HG03575 (cell line): ENCODE results near the gene CTNND2.

ENCODE experiments used
- ATAC-seq: cut with Tn5 transposase; IDR thresholded peaks from one replicate; pipeline ENCODE4 v1.9.1; 2021; ENCODE audit not compliant: unreplicated experiment, insufficient number of reproducible peaks, low FRiP score; ENCODE audit errors: extremely low read depth

Gene CTNND2

GRCh38 chr5:11563822-11564221 is 340.4 kb downstream of the CTNND2 start:
- ATAC-seq = no peak

DNA sequence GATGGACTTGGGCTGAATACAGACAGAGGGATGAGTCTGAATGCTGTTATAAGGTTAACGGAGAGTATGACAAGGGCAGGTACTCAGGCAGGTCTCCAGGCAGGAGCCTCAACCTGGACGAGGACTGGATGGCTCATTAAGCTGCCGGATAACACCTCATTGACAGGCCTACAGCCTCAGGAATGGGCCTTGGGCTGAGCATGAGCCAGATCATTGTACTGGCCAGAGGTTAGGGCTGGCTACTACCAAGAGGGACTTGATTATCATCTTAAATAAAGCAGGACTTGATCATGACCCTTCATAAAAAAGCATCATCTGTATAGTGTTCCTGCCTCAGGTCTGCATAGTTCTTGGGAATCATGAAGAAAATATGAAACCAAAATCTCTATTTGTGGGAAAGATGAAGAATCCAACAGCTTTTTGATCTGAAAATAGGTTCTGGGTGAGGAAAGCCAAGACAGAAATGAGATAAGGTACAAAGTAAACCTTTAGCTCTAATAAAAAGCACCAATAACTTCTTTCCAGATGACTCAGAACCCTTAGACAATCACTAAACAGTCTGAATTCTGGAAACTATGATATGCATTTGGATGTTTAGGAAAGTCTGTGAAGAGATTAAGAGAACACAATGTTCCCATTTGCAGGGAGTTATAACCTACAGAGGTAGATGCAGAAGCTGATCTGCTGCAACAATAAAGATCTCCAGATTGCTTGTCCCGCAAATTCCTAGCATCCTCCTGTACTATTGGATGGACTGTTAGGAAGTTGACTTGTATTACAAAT is 343.1 kb downstream of the CTNND2 start:
- ATAC-seq = no peak

DNA sequence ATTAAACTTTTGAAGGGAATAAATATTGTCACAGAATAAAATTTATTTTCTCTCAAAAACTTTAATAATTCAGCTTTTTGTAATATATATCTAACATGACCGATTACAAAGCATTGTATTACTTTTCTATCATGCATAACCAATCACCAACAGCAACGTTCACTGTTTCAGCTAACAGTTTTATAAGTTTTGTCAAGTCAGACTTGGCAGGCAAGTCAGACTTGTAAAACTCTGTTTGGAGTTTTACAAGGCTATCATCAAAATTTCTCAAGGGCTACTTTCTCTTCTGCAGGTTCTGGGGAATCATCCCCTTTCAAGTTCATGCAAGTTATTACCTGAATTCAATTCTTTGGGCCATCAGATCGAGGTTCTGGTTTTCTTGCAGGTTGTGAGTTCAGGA is 347.2 kb downstream of the CTNND2 start:
- ATAC-seq = no peak

- no peak for ATAC-seq
Observed at GRCh38 chr5:11555171-11555570, 349.1 kb downstream of the CTNND2 start.

GRCh38 chr5:11547730-11548129 is 356.5 kb downstream of the CTNND2 start:
- no peak for ATAC-seq

DNA sequence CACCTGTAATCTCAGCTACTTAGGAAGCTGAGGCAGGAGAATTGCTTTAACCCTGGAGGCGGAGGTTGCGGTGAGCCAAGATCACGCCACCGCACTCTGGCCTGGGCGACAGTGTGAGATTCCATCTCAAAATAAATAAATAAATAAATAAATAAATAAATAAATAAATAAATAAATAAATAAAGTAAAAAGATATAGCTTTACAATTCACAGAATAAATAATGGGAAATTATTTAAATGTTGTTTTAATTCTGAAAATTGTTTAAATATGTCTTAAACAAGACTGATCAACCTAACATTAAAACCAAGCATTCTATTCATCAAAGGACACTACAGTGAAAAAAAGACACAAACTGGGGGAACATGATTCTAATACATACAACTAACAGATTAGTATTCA is 357.1 kb downstream of the CTNND2 start:
- ATAC-seq = no peak

GRCh38 chr5:11540112-11540511 is 364.1 kb downstream of the CTNND2 start:
- no peak for ATAC-seq

- no peak for ATAC-seq
Observed at GRCh38 chr5:11531811-11532555, 372.3 kb downstream of the CTNND2 start.

GRCh38 chr5:11528720-11529119 is 375.5 kb downstream of the CTNND2 start:
- no peak for ATAC-seq

- ATAC-seq = no peak
Observed at GRCh38 chr5:11527652-11528349, 376.4 kb downstream of the CTNND2 start.

DNA sequence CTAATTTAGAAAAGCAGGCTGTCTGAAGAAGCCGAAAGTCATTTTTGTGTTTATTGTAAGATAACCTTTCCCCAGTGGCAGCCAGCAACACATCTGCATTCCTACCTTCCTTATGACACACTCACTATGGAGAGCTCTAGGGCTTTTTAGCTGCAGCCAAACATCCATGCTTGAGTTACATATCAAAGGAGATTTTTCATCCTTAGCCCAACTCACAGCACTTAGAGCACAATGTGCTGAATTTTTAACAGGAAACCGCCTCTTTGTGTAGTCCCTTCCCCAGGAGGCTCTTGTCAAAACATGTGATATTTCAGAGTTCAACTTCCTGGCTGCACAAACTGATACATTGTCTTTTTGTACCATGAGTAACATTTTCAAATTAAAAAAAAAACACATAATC is 379.2 kb downstream of the CTNND2 start:
- no peak for ATAC-seq

DNA sequence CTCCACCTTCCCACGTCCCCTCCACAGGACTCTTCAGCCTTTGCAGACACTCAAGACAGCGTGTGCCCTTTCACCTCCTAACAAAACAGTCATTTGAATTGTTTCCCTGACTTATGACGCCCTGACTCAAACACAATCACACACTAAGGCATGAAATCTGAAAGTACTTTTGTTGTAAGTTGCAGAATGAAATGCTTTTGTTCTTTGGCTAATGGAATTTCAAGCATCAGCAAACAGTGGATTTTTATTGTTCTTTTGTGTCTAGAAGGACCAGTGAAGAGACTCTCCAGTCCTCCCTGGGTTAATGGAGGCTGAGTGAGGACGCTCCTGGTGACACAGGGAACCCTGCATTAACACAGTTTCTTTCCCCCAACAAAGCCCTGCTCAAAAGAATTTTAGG is 380.1 kb downstream of the CTNND2 start:
- ATAC-seq = no peak

GRCh38 chr5:11522796-11523195 is 381.4 kb downstream of the CTNND2 start:
- no peak for ATAC-seq

- no peak for ATAC-seq
Observed at GRCh38 chr5:11520241-11520930, 383.9 kb downstream of the CTNND2 start.

DNA sequence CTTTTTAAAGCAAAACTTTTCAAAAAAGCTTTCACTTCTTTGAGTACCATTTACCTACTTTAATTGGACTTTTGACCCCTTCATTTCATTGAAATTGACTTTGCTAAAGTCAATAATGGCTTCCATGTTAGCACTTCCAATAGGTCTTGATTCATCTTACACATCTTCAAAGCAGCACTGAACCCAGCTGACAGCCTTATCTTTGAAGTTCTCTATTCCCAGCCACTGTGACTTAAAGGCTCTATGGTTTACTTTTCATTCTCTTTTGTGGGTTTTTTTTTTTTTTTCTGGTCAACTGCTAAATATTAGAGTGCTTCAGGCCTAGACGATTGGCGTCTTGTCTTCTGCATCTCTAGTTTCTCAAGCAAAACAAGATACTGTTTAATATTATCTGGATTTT is 385.0 kb downstream of the CTNND2 start:
- no peak for ATAC-seq

DNA sequence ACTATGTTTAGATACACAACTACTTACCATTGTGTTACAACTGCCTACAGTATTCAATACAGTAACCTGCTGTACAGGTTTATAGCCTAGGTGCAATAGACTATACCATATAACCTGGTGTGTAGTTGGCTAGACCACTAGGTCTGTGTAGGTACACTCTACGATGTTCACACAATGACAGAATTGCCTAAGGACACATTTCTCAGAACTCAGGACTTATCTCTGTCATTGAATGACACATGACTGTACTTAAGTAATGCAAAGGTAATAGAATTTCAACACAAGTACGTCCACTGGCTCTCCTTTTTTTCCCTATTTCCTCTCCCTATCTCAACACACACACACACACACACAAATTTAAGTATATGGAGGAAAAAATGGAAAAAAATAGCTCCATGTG is 385.6 kb downstream of the CTNND2 start:
- ATAC-seq = no peak

- no peak for ATAC-seq
Observed at GRCh38 chr5:11514705-11515432, 389.4 kb downstream of the CTNND2 start.

GRCh38 chr5:11511878-11512277 is 392.4 kb downstream of the CTNND2 start:
- ATAC-seq = no peak

DNA sequence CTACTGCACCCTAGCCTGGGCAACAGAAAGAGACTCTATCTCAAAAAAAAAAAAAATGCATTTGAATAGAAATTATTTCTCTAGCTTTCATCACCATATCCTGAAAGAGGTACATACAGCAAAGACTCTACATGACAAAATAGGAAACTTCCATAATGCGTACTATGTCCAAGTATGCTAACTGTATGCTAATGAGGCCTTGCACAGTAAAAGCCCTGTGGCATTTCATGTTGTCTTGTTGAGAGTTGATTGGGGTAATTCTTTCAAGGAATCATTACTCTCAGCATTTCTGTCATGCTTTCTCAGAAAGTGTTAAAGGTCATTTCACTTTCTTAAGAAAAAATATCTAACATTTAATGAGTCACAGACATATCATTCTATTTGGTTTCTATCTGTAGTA is 393.4 kb downstream of the CTNND2 start:
- no peak for ATAC-seq
